22Rv1 (cell line): ENCODE results near the gene HOXB9.

ENCODE experiments used
- H3K27ac ChIP-seq: fragments of 450-650 bp; 2 replicates; pipeline ENCODE4 v1.5.1; 2017
- CTCF ChIP-seq: fragments of 450-650 bp; IDR thresholded peaks from 2 replicates; pipeline ENCODE4 v1.5.1; 2017; ENCODE audit warnings: mild to moderate bottlenecking
- ZFX ChIP-seq: fragments of 450-650 bp; IDR thresholded peaks from 2 replicates; pipeline ENCODE4 v1.6.1; 2017; ENCODE audit warnings: antibody characterized with exemption, borderline replicate concordance

Gene HOXB9

GRCh38 chr17:48591255-48592056 lies 34.7 kb downstream of the HOXB9 start:
- no peak overlapping the region for H3K27ac ChIP-seq
- TF ChIP-seq ZFX = no peak
- no peak for TF ChIP-seq CTCF

GRCh38 chr17:48590607-48591161 lies 35.5 kb downstream of the HOXB9 start:
- no peak overlapping the region for H3K27ac ChIP-seq

GRCh38 chr17:48589831-48590606 lies 36.1 kb downstream of the HOXB9 start, which contains the start of gene HOXB3:
Gene HOXB3, minus strand, starts transcription at chr17:48590241. Its CDS starts 37,767 bp downstream, at chr17:48552474.
- H3K27ac ChIP-seq = 0 out of 2 replicates have a peak within 1 kb of the TSS, but pooled peaks have one; percentile 35
- no peak for TF ChIP-seq CTCF
- TF ChIP-seq ZFX = no peak

More at GRCh38 chr17:48590607-48591161, 35.5 kb downstream of the HOXB9 start:
- no peak for TF ChIP-seq CTCF
- TF ChIP-seq ZFX = no peak

- 0 out of 2 replicates have a peak overlapping the region, but pooled peaks have one; percentile 35 for H3K27ac ChIP-seq
Observed at GRCh38 chr17:48589060-48589830, 36.9 kb downstream of the HOXB9 start.

GRCh38 chr17:48588528-48588927 lies 37.6 kb downstream of the HOXB9 start:
- TF ChIP-seq ZFX (no peak), CTCF (no peak)
- peak overlapping the region; percentile 35; the same call in 1 of the 2 replicates for H3K27ac ChIP-seq

More at GRCh38 chr17:48589060-48589830, 36.9 kb downstream of the HOXB9 start:
- TF ChIP-seq ZFX = no peak
- no peak for TF ChIP-seq CTCF

- peak overlapping the region; percentile 35 for H3K27ac ChIP-seq
- no peak for TF ChIP-seq ZFX
- TF ChIP-seq CTCF = no peak
Observed at GRCh38 chr17:48588074-48588415, 38.1 kb downstream of the HOXB9 start.
